ENCODE measurements around the gene PRELID3B. TPM values are rescaled to one million over a fixed set of nuclear protein-coding genes. Genes with fewer than 3 reads are reported as not detected.

The PRELID3B gene
- total and polyA plus RNA-seq, 10 of the 15 experiments (the other 5 are each of a cell fraction or from before 2014, with no cell fraction given) = 72.5 to 151 (median 124) TPM

- Histone ChIP-seq H3K4me1 (ENCODE audit: control insufficient read depth, insufficient read depth, low read length) (peaks cover 11% of the 10 kb centered on the region), H3K4me2 (ENCODE audit: control insufficient read depth, insufficient read depth) (no peak overlapping the region), H3K27me3 (replicated peaks in 1 of 2; ENCODE audit: control insufficient read depth in 2 of 2, insufficient read depth in 2 of 2, low read length in 1 of 2) (no peaks in the 10 kb centered on the region), H4K20me1 (ENCODE audit: control insufficient read depth, insufficient read depth) (no peaks in the 10 kb centered on the region), H3K9ac (ENCODE audit: control insufficient read depth, insufficient read depth, low read length) (no peak overlapping the region), H3K9me3 (replicated peaks; ENCODE audit: control insufficient read depth, insufficient read depth, low read length) (no peaks in the 10 kb centered on the region), H3K4me3 (no peak overlapping the region), H3K79me2 (ENCODE audit: control insufficient read depth, insufficient read depth, low read length) (no peaks in the 10 kb centered on the region), H3K36me3 (ENCODE audit: control insufficient read depth in 2 of 2, insufficient read depth in 2 of 2, low read length in 1 of 2) (peaks cover 0 to 1% of the 10 kb centered on the region in 2 experiments; a peak in 2 of 4 replicates), H3K27ac (ENCODE audit: control insufficient read depth, insufficient read depth) (no peak overlapping the region), H2AFZ (ENCODE audit: control insufficient read depth, low read depth, low read length) (peak overlapping the region; percentile 15; the same call in 1 of the 2 replicates)
- ChIA-PET POLR2A (interaction anchor here (0.6 kb wide), 1 partner anchor 16 kb away, joined by 3 read pairs; no protein-coding TSS in a partner anchor), CTCF (interaction anchor here (0.6 to 0.8 kb wide), 2 partner anchors 10 to 33 kb away, joined by 3 to 4 read pairs; no protein-coding TSS in a partner anchor), SMC1A (ENCODE audit: uncharacterized antibody, unreplicated experiment) (interaction anchor here (0.7 kb wide), 1 partner anchor 151 kb away, joined by 3 read pairs; no protein-coding TSS in a partner anchor), RAD21 (ENCODE audit: unreplicated experiment) (interaction anchor here (1.3 kb wide), 1 partner anchor 13 kb away, joined by 4 read pairs; no protein-coding TSS in a partner anchor)
- 74% methylated on average over 15 of the region's 16 CpGs for WGBS (ENCODE audit: insufficient coverage, insufficient replicate concordance, low lambda C conversion rate, missing lambda C conversion rate)
- BruUV-seq (replicated peaks) = no TSS peak
- intact Hi-C loops (cut with micrococcal nuclease; ENCODE audit: unreplicated experiment) = no loop called here
- no peak for FAIRE-seq
- no peak for ATAC-seq
- in situ Hi-C loops (cut with MboI) = no loop called here
- no peak for DNase-seq (ENCODE audit: low read depth, low spot score)
- TF ChIP-seq, protein P1, sequence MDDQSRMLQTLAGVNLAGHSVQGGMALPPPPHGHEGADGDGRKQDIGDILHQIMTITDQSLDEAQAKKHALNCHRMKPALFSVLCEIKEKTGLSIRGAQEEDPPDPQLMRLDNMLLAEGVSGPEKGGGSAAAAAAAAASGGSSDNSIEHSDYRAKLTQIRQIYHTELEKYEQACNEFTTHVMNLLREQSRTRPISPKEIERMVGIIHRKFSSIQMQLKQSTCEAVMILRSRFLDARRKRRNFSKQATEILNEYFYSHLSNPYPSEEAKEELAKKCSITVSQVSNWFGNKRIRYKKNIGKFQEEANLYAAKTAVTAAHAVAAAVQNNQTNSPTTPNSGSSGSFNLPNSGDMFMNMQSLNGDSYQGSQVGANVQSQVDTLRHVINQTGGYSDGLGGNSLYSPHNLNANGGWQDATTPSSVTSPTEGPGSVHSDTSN (IDR thresholded peaks at IDR 0.05; ENCODE audit: insufficient replicate concordance, low read depth, low read length) = no peak
- TF ChIP-seq MYC (IDR thresholded peaks at IDR 0.05; ENCODE audit: insufficient read depth, insufficient read length, insufficient replicate concordance, low read length, severe bottlenecking) (no peak), LARP7 (IDR thresholded peaks at IDR 0.05) (no peak), ZBTB11 (CRISPR knock-in tag; IDR thresholded peaks at IDR 0.05) (no peak), ZZZ3 (IDR thresholded peaks at IDR 0.05; ENCODE audit: control insufficient read depth, insufficient read length, low read depth) (no peak), STAT3 (IDR thresholded peaks at IDR 0.05; ENCODE audit: low read depth, low read length) (no peak), HSF1 (IDR thresholded peaks at IDR 0.05; ENCODE audit: low read depth, low read length) (no peak), IRF5 (IDR thresholded peaks at IDR 0.05; ENCODE audit: borderline replicate concordance) (no peak), MTA3 (IDR thresholded peaks at IDR 0.05; ENCODE audit: borderline replicate concordance, low read length) (no peak), NBN (IDR thresholded peaks at IDR 0.05) (no peak)
- TF ChIP-seq, protein P2, sequence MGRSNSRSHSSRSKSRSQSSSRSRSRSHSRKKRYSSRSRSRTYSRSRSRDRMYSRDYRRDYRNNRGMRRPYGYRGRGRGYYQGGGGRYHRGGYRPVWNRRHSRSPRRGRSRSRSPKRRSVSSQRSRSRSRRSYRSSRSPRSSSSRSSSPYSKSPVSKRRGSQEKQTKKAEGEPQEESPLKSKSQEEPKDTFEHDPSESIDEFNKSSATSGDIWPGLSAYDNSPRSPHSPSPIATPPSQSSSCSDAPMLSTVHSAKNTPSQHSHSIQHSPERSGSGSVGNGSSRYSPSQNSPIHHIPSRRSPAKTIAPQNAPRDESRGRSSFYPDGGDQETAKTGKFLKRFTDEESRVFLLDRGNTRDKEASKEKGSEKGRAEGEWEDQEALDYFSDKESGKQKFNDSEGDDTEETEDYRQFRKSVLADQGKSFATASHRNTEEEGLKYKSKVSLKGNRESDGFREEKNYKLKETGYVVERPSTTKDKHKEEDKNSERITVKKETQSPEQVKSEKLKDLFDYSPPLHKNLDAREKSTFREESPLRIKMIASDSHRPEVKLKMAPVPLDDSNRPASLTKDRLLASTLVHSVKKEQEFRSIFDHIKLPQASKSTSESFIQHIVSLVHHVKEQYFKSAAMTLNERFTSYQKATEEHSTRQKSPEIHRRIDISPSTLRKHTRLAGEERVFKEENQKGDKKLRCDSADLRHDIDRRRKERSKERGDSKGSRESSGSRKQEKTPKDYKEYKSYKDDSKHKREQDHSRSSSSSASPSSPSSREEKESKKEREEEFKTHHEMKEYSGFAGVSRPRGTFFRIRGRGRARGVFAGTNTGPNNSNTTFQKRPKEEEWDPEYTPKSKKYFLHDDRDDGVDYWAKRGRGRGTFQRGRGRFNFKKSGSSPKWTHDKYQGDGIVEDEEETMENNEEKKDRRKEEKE (IDR thresholded peaks at IDR 0.05) = no peak
Observed at GRCh38 chr20:59015812-59016711, 26.5 kb downstream of the PRELID3B start.
